ES-I3 (cell line): Measurements from ENCODE around the gene SLC25A46.
"Not testable (repeated sequence)": the region's sequence is repeated elsewhere in the genome, so short reads cannot be mapped to it uniquely, and the experiment has no call there.

Source experiments
- H3K36me3 ChIP-seq: 2 replicates; pipeline ENCODE4 v1.6.1; 2013; ENCODE audit warnings: mild to moderate bottlenecking, low read length, control low read depth, moderate library complexity; ENCODE audit not compliant: insufficient read depth
- H3K4me1 ChIP-seq: 2 replicates; pipeline ENCODE4 v1.6.1; 2013; ENCODE audit warnings: mild to moderate bottlenecking, control low read depth, low read length; ENCODE audit not compliant: insufficient read depth
- H3K9ac ChIP-seq: 2 replicates; pipeline ENCODE4 v1.6.1; 2013; ENCODE audit warnings: low read depth, mild to moderate bottlenecking, low read length, moderate library complexity
- H3K9me3 ChIP-seq: 2 replicates; pipeline ENCODE4 v1.6.1; 2013; ENCODE audit warnings: mild to moderate bottlenecking, low read length, moderate library complexity; ENCODE audit not compliant: control insufficient read depth, insufficient read depth

The SLC25A46 gene

DNA sequence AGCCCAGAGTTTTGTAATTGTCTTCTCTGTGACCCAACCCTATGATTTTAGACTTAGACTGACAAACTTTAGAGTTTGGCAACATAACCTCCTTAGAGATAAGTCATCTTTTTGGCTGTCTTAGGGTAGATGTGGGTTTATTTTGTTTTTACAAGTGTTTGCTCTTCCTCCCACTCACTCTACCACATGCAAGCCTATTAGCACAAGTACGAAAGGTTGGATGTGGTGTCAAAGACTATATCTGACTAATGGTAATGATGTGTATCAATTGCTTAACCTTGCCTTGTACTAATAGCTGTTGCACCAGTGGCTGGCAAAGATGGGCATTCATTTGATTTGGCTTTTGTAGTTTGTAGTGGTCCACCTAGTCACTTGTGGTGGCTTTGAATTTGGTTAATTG is 46.5 kb downstream of the SLC25A46 start:
- no peak overlapping the region for H3K9ac ChIP-seq
- H3K36me3 ChIP-seq, result no peaks in the 10 kb centered on the region
- H3K9me3 ChIP-seq, result no peaks in the 10 kb centered on the region
- no peaks in the 10 kb centered on the region for H3K4me1 ChIP-seq

DNA sequence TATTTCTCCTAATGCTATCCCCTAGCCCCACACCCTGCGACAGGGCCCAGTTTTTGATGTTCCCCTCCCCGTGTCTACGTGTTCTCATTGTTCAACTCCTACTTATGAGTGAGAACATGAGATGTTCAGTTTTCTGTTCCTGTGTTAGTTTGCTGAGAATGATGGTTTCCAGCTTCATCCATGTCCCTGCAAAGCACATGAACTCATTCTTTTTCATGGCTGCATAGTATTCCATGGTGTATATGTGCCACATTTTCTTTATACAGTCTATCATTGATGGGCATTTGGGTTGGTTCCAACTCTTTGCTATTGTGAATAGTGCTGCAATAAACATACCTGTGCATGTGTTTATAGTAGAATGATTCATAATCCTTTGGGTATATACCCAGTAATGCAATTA is 49.2 kb downstream of the SLC25A46 start:
- not testable (repeated sequence) for H3K9ac ChIP-seq, H3K9me3 ChIP-seq, H3K4me1 ChIP-seq, H3K36me3 ChIP-seq

DNA sequence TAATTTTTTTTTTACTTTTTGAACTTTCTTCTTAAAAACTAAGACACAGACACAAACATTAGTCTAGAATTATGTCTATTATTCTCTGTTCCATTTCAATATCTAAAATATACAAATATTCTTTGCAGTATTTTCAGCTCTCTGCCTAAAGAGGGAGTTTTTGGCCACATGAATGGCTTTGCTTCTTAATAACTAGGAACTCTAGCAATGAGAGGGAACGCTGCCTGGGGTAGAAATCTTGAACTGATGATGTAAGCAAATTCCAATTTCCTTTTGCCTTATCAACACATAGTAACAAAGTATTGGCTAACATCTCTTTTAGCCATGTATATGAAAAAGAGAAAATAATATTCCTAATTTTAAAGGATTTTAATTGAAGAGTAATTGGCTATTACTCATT is 51.9 kb downstream of the SLC25A46 start:
- H3K4me1 ChIP-seq, result no peaks in the 10 kb centered on the region
- H3K36me3 ChIP-seq, result no peaks in the 10 kb centered on the region
- H3K9ac ChIP-seq, result no peak overlapping the region
- no peaks in the 10 kb centered on the region for H3K9me3 ChIP-seq

DNA sequence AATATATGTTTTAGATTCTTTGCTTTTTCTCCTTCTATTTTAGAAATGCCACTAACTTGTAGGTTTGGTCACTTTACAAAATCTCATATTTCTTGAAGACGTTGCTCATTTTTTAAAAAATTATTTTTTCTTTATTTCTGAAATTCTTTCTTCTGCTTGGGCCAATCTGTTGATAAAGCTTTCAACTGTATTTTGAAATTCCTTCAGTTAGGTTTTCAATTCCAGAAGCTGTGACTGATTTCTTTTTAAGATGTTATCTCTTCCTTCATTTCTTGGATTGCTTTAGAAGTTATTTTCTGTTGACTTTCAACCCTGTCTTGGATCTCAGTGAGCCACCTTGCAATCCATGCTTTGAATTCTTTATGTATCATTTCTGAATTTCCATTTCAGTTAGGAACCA is 64.2 kb downstream of the SLC25A46 start:
- H3K4me1 ChIP-seq, result no peaks in the 10 kb centered on the region
- H3K9me3 ChIP-seq, result no peaks in the 10 kb centered on the region
- H3K9ac ChIP-seq, result no peak overlapping the region
- no peaks in the 10 kb centered on the region for H3K36me3 ChIP-seq

DNA sequence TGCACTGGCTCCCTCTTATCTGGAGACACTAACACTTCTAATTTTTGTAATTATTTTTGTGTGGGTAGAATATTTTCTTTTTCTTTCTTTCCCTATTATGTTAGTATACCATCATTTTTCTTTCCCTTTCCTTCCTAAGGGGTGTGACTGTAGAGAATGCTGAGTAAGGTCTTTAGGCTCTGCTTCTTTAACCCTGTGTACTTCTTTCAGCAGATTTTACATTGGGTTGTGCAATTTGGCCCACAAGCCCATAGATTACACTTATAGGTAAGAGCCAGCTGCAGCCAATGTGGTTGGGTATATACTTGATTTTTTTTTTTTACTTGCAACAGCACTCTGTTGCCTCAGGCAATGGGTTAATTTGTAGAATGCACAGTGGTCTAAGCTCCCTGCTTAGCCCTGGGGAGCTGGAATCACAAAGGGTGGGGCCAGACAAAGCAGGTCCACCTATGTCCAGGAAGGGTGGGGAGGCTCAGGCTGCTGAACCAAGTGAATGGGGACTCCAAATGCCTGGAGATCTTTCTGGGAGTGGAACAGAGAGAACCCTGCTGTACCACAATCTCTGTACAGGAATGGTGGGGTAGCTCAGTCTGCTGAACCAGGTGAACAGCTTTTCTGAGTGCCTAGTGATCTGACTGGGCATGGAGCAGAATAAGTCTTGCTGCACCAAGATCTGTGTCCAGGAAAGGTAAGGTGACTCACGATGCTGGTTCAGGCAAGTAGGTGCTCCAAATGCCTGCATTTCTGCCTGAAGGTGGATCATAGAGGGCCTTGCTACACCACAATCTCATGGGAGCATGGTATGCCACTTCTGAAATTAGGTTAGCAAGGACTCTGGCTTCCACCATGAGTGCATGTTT is 64.9 kb downstream of the SLC25A46 start:
- no peaks in the 10 kb centered on the region for H3K36me3 ChIP-seq
- no peaks in the 10 kb centered on the region for H3K9me3 ChIP-seq
- no peak overlapping the region for H3K9ac ChIP-seq
- no peaks in the 10 kb centered on the region for H3K4me1 ChIP-seq

DNA sequence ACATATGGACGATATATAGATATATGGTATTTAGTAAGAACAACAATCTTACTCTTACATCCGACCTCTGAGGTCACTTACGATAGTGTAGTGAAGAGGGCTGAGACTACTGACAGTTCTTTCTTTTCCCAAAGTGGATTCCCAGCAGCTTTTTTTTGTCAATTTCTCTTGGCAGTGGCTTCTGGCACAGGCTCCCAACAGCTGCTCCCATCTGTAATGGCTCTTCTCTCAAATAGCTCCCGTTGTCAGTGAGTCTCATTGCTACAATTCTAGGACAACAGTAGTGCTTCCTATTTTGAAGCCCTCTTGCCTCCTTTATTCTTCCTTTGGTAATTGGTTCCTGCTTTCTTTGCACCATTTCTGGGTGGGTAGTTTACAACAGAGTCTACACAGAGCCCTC is 68.4 kb downstream of the SLC25A46 start:
- Histone ChIP-seq H3K4me1 (no peaks in the 10 kb centered on the region), H3K9ac (no peak overlapping the region), H3K9me3 (no peaks in the 10 kb centered on the region), H3K36me3 (no peaks in the 10 kb centered on the region)

DNA sequence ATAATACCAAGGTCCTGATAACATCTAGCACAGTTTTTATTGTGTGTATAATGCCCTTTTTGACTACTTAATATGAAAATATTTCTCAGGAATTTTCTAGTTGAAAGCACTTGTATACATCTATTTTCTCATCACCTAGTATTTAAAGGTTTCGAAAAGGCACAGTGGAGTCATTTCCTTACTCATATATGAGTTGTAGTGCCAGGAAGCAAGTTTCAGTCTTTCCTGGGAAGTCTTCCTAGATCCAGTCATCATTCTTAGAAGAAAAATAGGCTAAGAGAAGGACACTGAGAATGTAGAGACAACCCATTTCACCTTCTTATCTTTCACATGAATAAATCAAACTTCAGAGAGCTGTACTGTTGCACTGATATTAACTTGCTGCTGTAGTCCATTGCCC is 70.2 kb downstream of the SLC25A46 start:
- Histone ChIP-seq H3K36me3 (no peaks in the 10 kb centered on the region), H3K9me3 (no peaks in the 10 kb centered on the region; the same call in 1 of the 2 replicates), H3K4me1 (no peaks in the 10 kb centered on the region), H3K9ac (no peak overlapping the region)
